Caco-2 (cell line): ENCODE results near the gene EFTUD2. TPM values are rescaled to one million over a fixed set of nuclear protein-coding genes. Genes with fewer than 3 reads are reported as not detected.

Experiments
- BruUV-seq: library from RNA; stranded (reverse); fragments of 400-500 nt; replicated peaks from 2 replicates; lab custom pipeline; 2021; lab: Mats Ljungman, UMichigan
- CTCF ChIA-PET: fragments of 300-600 bp; sonication (Branson Sonifier 250); formaldehyde crosslinking; loops from one replicate; lab custom pipeline; 2022; ENCODE audit warnings: antibody characterized with exemption; lab: Charles Lee
- POLR2A ChIA-PET: fragments of 300-600 bp; sonication (Branson Sonifier 250); formaldehyde crosslinking; loops from one replicate; lab custom pipeline; 2022; ENCODE audit warnings: antibody characterized with exemption; lab: Charles Lee
- DNase-seq, 2 experiments: peaks; one replicate each; pipeline versions ENCODE4 v3.0.0 to v3.0.0-alpha.2; 2020 to 2022
- H3K27me3 ChIP-seq: replicated peaks from 2 replicates; pipeline ENCODE4 v1.6.0; 2011; ENCODE audit warnings: low read length; ENCODE audit not compliant: control insufficient read depth, insufficient read depth
- H3K36me3 ChIP-seq: 2 replicates; pipeline ENCODE4 v1.5.1; 2011; ENCODE audit warnings: low read length; ENCODE audit not compliant: control insufficient read depth, insufficient read depth
- H3K4me1 ChIP-seq: fragments of 250-450 bp; sonication (Bioruptor Pico); 2 replicates; pipeline ENCODE4 v1.5.1; 2020; ENCODE audit warnings: mild to moderate bottlenecking
- H3K4me3 ChIP-seq: 2 replicates; pipeline ENCODE4 v1.5.1; 2011; ENCODE audit warnings: low read depth, mild to moderate bottlenecking, control low read depth, low read length
- H3K9me3 ChIP-seq: fragments of 250-450 bp; sonication (Bioruptor Pico); 2 replicates; pipeline ENCODE4 v1.5.1; 2020; ENCODE audit warnings: mild to moderate bottlenecking, moderate library complexity
- H3K27ac Mint-ChIP-seq: one replicate; pipeline ENCODE4 v1.8.0; 2022; ENCODE audit warnings: mixed read lengths; ENCODE audit not compliant: unreplicated experiment
- H3K27me3 Mint-ChIP-seq: one replicate; pipeline ENCODE4 v1.8.0; 2022; ENCODE audit warnings: mixed read lengths; ENCODE audit not compliant: insufficient read depth, unreplicated experiment
- H3K36me3 Mint-ChIP-seq: one replicate; pipeline ENCODE4 v1.8.0; 2022; ENCODE audit warnings: mild to moderate bottlenecking, mixed read lengths; ENCODE audit not compliant: insufficient read depth, unreplicated experiment
- H3K4me1 Mint-ChIP-seq: one replicate; pipeline ENCODE4 v1.8.0; 2022; ENCODE audit warnings: low read depth, mixed read lengths; ENCODE audit not compliant: unreplicated experiment
- H3K4me3 Mint-ChIP-seq: one replicate; pipeline ENCODE4 v1.8.0; 2022; ENCODE audit warnings: mild to moderate bottlenecking, moderate library complexity, mixed read lengths; ENCODE audit not compliant: unreplicated experiment
- H3K9me3 Mint-ChIP-seq: one replicate; pipeline ENCODE4 v1.8.0; 2022; ENCODE audit warnings: mixed read lengths; ENCODE audit not compliant: unreplicated experiment
- CTCF ChIP-seq, 2 experiments: fragments of 200-600 bp in 1 of 2; IDR thresholded peaks; 1 replicate in 1 of 2; 2 replicates in 1 of 2; pipeline versions ENCODE4 v1.5.1 to v1.8.0; 2011 to 2022; ENCODE audit warnings: antibody characterized with exemption in 1 of 2, control low read depth in 1 of 2, inconsistent platforms in 1 of 2, low read depth in 1 of 2, low read length in 1 of 2, mild to moderate bottlenecking in 1 of 2, moderate library complexity in 1 of 2; ENCODE audit not compliant: insufficient read depth in 1 of 2, severe bottlenecking in 1 of 2, unreplicated experiment in 1 of 2
- intact Hi-C: fragments of 100-400 bp; cut with micrococcal nuclease; formaldehyde crosslinking; loops from one replicate; pipeline ENCODE4 v1.10.0; 2022; ENCODE audit not compliant: unreplicated experiment
- total RNA-seq: library from RNA; stranded (reverse); gene quantifications from 2 replicates; pipeline ENCODE4 v1.2.3, GENCODE V29; 2022

The EFTUD2 gene
- total RNA-seq, 1 experiment from 2014 or later: 175 TPM

- H3K27me3 Mint-ChIP-seq: peaks cover 13% of the 10 kb centered on the region
These were observed 17.6 kb upstream of the EFTUD2 start for GRCh38 chr17:44916781-44917241.

GRCh38 chr17:44915862-44916780, 16.9 kb upstream of the EFTUD2 start:
- H3K27ac Mint-ChIP-seq: no peak overlapping the region
- no peak overlapping the region for H3K4me3 Mint-ChIP-seq
- TF ChIP-seq CTCF (IDR thresholded peaks at IDR 0.05; ENCODE audit: insufficient read depth in 1 of 2, low read depth in 1 of 2, low read length in 1 of 2, severe bottlenecking in 1 of 2, unreplicated experiment in 1 of 2): no peak
- Histone ChIP-seq H3K9me3 (no peaks in the 10 kb centered on the region), H3K36me3 (no peaks in the 10 kb centered on the region), H3K4me1 (peaks cover 6% of the 10 kb centered on the region; the same call in 1 of the 2 replicates), H3K4me3 (no peak overlapping the region), H3K27me3 (no peaks in the 10 kb centered on the region)
- peak in 1 of 2 experiments; percentile 40 for DNase-seq
- no peaks in the 10 kb centered on the region for H3K9me3 Mint-ChIP-seq
- peaks cover 5% of the 10 kb centered on the region for H3K36me3 Mint-ChIP-seq
- CTCF ChIA-PET: interaction anchor here (0.6 to 1.0 kb wide), 2 partner anchors 11 to 106 kb away, joined by 6 to 7 read pairs; no protein-coding TSS in a partner anchor
- H3K4me1 Mint-ChIP-seq: peaks cover 7% of the 10 kb centered on the region
- BruUV-seq: no TSS peak
- POLR2A ChIA-PET: interaction anchor here (0.7 kb wide), 1 partner anchor 75 kb away, joined by 4 read pairs; no protein-coding TSS in a partner anchor
- intact Hi-C loops: no loop called here
- H3K27me3 Mint-ChIP-seq: peaks cover 9% of the 10 kb centered on the region

More at GRCh38 chr17:44916781-44917241, 17.6 kb upstream of the EFTUD2 start:
- Mint-ChIP-seq H3K9me3 (no peaks in the 10 kb centered on the region), H3K4me3 (no peak overlapping the region), H3K4me1 (peaks cover 7% of the 10 kb centered on the region), H3K36me3 (peaks cover 5% of the 10 kb centered on the region), H3K27ac (no peak overlapping the region)
- BruUV-seq: no TSS peak
- POLR2A ChIA-PET: interaction anchor here (0.6 kb wide), 1 partner anchor 469 kb away, joined by 4 read pairs; no protein-coding TSS in a partner anchor
- Histone ChIP-seq H3K27me3 (no peaks in the 10 kb centered on the region), H3K4me1 (peaks cover 6% of the 10 kb centered on the region; the same call in 1 of the 2 replicates), H3K9me3 (no peaks in the 10 kb centered on the region), H3K36me3 (no peaks in the 10 kb centered on the region), H3K4me3 (no peak overlapping the region)
- no peak for TF ChIP-seq CTCF (IDR thresholded peaks at IDR 0.05; ENCODE audit: insufficient read depth in 1 of 2, low read depth in 1 of 2, low read length in 1 of 2, severe bottlenecking in 1 of 2, unreplicated experiment in 1 of 2)
- DNase-seq: no peak
- intact Hi-C loops: no loop called here
- CTCF ChIA-PET: interaction anchor here (0.6 to 1.0 kb wide), 2 partner anchors 10 to 105 kb away, joined by 6 to 7 read pairs; no protein-coding TSS in a partner anchor

GRCh38 chr17:44915321-44915726, 16.1 kb upstream of the EFTUD2 start, which contains the start of gene GFAP:
Gene GFAP (minus strand): TSS chr17:44915500. CDS start chr17:44915486, 14 bp downstream.
- Histone ChIP-seq H3K4me3 (no peak within 1 kb of the TSS), H3K36me3 (no peaks in the 10 kb centered on the region), H3K27me3 (no peaks in the 10 kb centered on the region), H3K9me3 (no peaks in the 10 kb centered on the region), H3K4me1 (peaks cover 6% of the 10 kb centered on the region; the same call in 1 of the 2 replicates)
- CTCF ChIA-PET: no interaction called here
- TF ChIP-seq CTCF (IDR thresholded peaks at IDR 0.05; ENCODE audit: insufficient read depth in 1 of 2, low read depth in 1 of 2, low read length in 1 of 2, severe bottlenecking in 1 of 2, unreplicated experiment in 1 of 2): no peak
- BruUV-seq: no TSS peak
- H3K36me3 Mint-ChIP-seq: no peaks in the 10 kb centered on the region
- DNase-seq: no peak
- peaks cover 9% of the 10 kb centered on the region for H3K27me3 Mint-ChIP-seq
- intact Hi-C loops: no loop called here
- peaks cover 7% of the 10 kb centered on the region for H3K4me1 Mint-ChIP-seq
- H3K4me3 Mint-ChIP-seq: no peak within 1 kb of the TSS
- POLR2A ChIA-PET: interaction anchor here (0.7 kb wide), 1 partner anchor 76 kb away, joined by 4 read pairs; no protein-coding TSS in a partner anchor
- no peaks in the 10 kb centered on the region for H3K9me3 Mint-ChIP-seq
- no peak within 1 kb of the TSS for H3K27ac Mint-ChIP-seq
